Epithelial cell of proximal tubule (primary cell): ENCODE measurements around the gene TNRC18. TPM values are rescaled to one million over a fixed set of nuclear protein-coding genes. Genes with fewer than 3 reads are reported as not detected.

Source experiments
- DNase-seq: peaks from one replicate; pipeline ENCODE4 v3.0.0-alpha.2; 2011; ENCODE audit warnings: low read depth
- H3K4me3 ChIP-seq: 2 replicates; pipeline ENCODE4 v1.5.1; 2011; ENCODE audit warnings: low read depth, mild to moderate bottlenecking, low read length
- total RNA-seq: library from RNA; depleted of rRNA; stranded (reverse); fragments of >200 nt; gene quantifications from 2 replicates; pipeline ENCODE4 v1.2.3, GENCODE V29; 2015
- TF ChIP-seq, protein P1 (sequence below): conservative IDR thresholded peaks from 2 replicates; pipeline ENCODE4 v1.5.1; 2012; ENCODE audit warnings: low read depth, mild to moderate bottlenecking, low read length

TNRC18 gene
- total RNA-seq, 1 donor from 2014 or later = 34.3 TPM

DNA sequence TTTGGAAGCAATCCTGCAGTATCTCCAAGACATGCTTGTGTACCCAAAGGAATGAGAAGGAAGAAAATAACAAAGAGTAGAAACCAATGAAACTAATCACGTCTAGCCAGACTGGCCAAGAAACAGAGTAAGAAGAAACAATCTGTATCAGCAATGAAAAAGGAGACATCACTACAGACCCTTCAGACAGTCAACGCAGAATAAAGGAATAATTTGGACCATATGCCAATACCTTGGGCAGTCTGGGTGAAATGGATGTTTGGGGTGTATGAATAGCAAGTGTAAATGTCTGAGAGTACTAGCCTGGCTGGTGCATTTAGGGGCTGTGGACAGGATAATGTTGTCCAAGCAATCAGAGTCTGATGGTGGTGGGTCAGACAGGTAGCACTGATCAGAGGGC, 79.8 kb downstream of the TNRC18 start:
- no peak for DNase-seq
- TF ChIP-seq, protein P1, sequence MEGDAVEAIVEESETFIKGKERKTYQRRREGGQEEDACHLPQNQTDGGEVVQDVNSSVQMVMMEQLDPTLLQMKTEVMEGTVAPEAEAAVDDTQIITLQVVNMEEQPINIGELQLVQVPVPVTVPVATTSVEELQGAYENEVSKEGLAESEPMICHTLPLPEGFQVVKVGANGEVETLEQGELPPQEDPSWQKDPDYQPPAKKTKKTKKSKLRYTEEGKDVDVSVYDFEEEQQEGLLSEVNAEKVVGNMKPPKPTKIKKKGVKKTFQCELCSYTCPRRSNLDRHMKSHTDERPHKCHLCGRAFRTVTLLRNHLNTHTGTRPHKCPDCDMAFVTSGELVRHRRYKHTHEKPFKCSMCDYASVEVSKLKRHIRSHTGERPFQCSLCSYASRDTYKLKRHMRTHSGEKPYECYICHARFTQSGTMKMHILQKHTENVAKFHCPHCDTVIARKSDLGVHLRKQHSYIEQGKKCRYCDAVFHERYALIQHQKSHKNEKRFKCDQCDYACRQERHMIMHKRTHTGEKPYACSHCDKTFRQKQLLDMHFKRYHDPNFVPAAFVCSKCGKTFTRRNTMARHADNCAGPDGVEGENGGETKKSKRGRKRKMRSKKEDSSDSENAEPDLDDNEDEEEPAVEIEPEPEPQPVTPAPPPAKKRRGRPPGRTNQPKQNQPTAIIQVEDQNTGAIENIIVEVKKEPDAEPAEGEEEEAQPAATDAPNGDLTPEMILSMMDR = no peak

DNA sequence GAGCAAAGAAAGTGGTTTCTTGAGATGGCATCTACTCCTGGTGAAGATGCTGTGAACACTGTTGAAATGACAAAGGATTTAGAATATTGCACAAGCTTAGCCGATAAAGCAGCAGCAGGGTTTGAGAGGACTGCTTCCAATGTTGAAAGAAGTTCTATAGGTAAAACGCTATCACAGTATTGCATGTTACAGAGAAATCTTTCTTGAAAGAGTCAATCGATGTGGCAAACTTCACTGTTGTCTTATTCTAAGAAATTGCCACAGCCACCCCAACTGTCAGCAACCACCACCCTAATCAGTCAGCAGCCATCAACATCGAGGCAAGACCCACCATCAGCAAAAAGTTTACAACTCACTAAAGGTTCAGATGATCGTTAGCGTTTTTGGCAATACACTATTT, 81.0 kb downstream of the TNRC18 start:
- H3K4me3 ChIP-seq = no peak overlapping the region
- no peak for DNase-seq
- TF ChIP-seq, protein P1 = no peak

More for the DNA sequence above, 79.8 kb downstream of the TNRC18 start:
- no peak overlapping the region for H3K4me3 ChIP-seq

DNA sequence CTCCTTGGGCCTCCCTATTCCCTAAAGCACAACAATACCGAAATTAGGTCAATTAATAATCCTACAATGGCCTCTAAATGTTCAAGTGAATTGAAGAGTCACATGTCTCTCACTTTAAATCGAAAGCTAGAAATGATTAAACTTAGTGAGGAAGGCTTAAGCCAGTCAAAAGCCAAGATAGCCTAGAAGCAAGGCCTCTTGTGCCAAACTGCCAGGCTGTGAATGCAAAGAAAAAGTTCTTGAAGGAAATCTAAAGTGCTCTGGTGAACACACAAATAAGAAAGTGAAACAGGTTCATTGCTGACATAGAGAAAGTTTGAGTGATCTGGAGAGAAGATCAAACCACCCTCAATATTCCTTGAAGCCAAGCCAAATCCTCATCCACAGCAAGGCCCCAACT, 83.7 kb downstream of the TNRC18 start:
- no peak for DNase-seq
- TF ChIP-seq, protein P1 = no peak
- no peak overlapping the region for H3K4me3 ChIP-seq

DNA sequence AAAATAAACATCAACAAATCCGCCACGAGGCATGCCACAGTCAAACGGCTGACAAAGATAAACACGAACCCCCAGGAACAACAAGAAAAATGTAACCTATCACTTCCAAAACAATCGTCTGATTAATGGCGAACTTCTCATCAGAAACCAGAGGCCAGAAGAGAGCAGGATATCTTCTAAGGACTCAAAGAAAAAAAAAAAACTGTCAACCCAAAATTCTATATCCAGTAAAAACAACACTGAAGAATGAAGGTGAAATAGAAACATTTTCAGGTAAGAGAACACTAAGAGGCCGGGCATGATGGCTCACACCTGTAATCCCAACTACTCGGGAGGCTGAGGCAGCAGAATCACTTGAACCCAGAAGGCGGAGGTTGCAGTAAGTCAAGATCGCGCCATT, 86.6 kb downstream of the TNRC18 start:
- TF ChIP-seq, protein P1 = no peak
- no peak for DNase-seq

DNA sequence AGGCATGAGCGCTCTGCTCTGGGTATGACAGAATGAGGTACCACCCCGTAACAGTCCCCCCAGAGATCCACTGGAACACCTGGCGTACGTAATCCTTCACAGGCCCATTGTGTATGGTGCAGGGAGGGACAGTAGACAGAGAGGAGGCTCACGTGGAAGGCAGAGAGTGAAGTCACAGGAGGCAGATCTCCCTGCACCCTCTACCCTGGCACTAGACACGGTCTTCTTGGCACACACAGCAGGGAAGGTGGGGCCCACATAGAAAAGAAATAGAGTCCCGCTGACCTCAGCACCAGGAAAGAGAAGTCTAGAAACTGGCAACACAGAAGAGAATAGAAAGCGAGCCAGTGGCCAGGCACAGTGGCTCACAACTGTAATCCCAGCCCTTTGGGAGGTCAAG, 89.0 kb downstream of the TNRC18 start:
- no peak overlapping the region for H3K4me3 ChIP-seq
- DNase-seq = no peak
- TF ChIP-seq, protein P1 = no peak

More for the DNA sequence above, 86.6 kb downstream of the TNRC18 start:
- no peak overlapping the region for H3K4me3 ChIP-seq

DNA sequence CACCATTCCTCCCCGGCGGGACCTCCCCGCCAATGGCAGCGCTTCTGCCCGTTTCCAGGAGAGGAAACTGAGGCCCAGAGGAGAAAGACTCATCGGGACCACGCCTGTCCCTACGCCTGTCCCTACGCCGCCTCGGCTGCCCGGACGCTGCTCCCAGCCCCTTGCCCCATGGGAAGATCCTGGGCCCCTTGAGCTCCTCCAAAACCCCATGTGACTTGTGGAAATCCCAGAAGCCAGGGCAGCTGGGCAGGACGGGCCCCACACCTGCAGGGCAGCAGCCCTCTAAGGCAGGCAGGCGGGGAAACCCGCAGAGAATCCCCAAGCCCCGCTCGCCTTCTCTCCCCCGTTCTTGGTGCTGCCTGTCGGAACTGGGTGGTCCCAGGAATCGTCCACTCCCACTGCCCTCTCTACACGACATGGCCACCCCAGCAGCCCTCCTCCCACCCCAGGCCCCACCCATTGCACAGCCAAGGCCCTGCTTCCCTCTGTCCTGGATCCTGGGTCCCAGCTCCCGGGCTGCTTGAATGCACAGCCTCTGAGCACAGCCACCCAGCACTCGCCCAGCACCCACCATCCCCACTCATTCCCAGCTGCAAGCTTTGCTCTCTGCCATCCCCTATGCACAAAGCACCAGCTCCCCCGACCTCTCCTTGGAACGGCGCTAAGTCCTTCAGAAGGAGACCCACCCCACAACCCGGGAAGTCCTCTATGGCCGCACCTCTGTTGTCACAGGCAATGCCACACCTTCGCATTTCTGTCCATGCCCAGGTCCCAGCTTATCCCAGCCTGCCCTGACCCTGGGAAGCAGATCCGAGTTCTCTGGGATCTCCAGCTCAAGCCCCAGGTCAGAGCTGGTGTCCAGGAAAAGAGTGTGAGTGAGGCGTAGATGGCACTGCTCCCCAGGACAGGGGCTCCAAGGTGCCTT, 90.3 kb downstream of the TNRC18 start:
- DNase-seq = no peak
- TF ChIP-seq, protein P1 = no peak
- no peak overlapping the region for H3K4me3 ChIP-seq

DNA sequence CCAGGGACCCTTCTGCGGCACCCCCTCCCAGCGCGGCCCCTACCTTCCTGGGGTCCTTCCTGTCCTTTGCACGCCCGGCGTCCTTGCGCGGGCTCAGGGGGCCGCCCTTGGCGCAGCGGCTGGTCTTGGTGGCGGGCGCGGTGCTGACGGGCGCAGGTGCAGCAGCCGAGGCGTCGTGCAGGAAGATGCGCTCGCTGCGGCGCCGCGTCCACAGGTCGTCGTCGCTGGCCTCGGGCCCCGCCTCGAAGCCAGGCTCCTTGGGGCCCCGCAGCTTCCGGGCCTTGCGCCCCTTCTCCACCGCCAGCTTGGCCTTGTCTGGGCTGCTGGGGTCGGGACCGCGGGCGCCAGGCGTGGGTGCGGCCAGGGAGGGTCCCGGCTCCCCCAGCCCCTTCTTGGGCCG, 91.1 kb downstream of the TNRC18 start:
- TF ChIP-seq, protein P1 = no peak
- no peak overlapping the region for H3K4me3 ChIP-seq

More for the DNA sequence above, 91.1 kb downstream of the TNRC18 start:
- no peak for DNase-seq
